ENCODE measurements around the gene STOML2.
A peak's percentile ranks its signal among the peaks of the same experiment; 100 is the strongest.

STOML2 gene

GRCh38 chr9:35071814-35072460 is 31.0 kb downstream of the STOML2 start:
- DNase-seq: peak; percentile 87

GRCh38 chr9:35070823-35071813 is 31.8 kb downstream of the STOML2 start:
- DNase-seq: no peak

DNA sequence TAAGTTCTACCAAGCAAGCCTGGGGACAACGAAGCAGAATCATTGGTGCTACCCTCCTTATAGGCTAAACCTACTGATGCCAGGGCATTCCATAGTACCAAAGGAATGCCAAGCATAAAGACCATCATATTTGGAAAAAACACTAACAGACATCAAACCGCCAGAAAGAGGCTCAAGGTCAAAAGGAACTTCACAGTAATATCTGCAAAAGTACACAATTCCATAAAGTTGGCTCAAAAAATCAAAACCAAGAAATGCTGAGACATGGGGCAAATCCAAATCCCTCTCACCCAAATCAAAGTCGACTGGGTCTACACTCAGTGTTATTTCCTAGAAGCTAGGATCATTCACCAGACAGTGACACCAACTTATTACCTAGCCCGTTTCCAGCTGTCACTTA is 33.9 kb downstream of the STOML2 start:
- no peak for DNase-seq

- no peak for DNase-seq
Observed at GRCh38 chr9:35067056-35067455, 35.9 kb downstream of the STOML2 start.

DNA sequence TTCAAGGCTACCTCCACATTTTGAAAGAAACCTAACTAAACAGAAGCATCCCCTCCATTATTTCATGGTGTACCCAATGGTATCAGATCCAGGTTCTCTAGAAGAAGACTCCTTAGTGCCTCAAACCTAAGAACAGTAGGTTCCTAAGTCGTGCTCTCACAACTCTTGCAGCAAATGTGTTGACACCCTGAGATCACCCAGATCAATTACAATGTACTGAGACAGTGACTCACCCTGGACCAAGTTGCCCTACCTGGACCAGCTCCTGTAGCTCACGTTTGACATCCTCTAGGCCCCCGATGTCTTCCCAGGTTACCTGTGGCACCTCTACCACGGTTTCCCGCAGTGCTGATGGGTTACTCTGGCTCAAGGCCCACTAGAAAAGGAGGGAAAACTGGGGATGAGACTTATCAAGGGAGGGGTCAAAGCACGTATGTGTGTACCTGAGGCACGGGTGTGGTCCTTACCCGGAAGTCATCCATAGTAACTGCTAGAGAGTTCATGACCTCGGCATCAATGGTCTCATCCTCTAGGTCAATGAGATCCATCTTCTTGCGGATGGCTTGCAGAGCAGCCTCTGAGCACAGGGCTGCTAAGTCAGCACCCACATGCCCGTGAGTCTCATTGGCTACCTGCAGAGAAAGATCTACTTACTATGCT is 42.3 kb downstream of the STOML2 start:
- DNase-seq: no peak

DNA sequence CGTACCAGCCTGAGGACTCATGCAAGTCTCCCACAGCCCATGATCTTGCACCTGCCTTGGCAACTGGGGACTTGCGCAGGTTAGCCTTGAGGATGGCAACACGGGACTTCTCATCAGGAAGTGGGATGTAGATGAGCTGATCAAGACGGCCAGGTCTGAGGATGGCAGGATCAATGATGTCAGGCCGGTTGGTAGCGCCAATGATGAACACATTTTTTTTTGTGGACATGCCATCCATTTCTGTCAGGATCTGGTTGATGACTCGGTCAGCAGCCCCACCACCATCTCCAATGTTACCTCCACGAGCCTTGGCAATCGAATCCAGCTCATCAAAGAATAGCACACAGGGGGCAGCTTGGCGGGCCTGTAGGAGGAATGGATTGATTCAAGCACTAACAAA is 43.5 kb downstream of the STOML2 start:
- DNase-seq: no peak

- DNase-seq: no peak
Observed at GRCh38 chr9:35057271-35057620, 45.7 kb downstream of the STOML2 start.

GRCh38 chr9:35056571-35057270 is 46.2 kb downstream of the STOML2 start:
- no peak for DNase-seq

GRCh38 chr9:35054871-35055644 is 47.9 kb downstream of the STOML2 start:
- no peak for DNase-seq

DNA sequence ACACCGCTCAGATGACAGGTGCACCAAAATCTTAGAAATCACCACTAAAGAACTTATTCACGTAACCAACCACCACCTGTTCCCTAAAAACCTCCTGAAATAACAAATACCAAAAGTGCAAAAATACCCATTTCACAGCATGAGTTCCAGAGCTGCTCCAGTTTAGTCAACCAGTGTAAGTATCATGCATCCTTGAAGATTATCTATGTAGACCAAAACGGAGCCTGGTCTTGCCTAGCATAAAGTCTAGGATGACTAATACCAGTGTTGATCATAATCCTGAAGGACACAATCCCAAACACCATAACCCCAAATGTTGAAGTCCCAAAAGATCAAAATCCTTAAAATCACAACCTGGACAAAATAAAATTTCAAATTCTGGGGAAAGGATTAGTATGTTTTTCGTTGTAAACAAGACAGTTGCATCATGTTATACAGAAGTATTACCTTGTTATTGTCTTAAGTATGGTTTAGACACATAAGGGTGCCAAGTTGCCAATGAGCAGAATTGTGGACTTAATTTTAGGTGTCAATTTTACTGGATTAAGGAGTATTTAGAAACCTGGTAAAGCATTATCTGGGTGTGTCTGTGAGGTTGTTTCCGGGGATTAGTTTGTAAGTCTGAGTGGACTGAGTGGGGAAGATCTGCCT is 48.6 kb downstream of the STOML2 start:
- DNase-seq: no peak

- DNase-seq: peak; percentile 65
Observed at GRCh38 chr9:35051069-35051967, 51.6 kb downstream of the STOML2 start.
